ENCODE measurements around the gene FUT8.

The FUT8 gene

GRCh38 chr14:65439117-65439516, 26.6 kb downstream of the FUT8 start:
- H3K4me3 ChIP-seq (ENCODE audit: control insufficient read depth, low read depth, low read length): no peak overlapping the region
- no peak for DNase-seq (ENCODE audit: low read depth)
- no peak for TF ChIP-seq CTCF (IDR thresholded peaks at IDR 0.05; ENCODE audit: control insufficient read depth, insufficient read depth, low read depth, low read length, missing control alignments)

- no peak overlapping the region for H3K4me3 ChIP-seq (ENCODE audit: control insufficient read depth, low read depth, low read length)
- no peak for DNase-seq (ENCODE audit: low read depth)
- TF ChIP-seq CTCF (IDR thresholded peaks at IDR 0.05; ENCODE audit: control insufficient read depth, insufficient read depth, low read depth, low read length, missing control alignments): no peak
Observed at GRCh38 chr14:65440230-65440629, 27.7 kb downstream of the FUT8 start.

GRCh38 chr14:65444230-65444629, 31.7 kb downstream of the FUT8 start:
- TF ChIP-seq CTCF (IDR thresholded peaks at IDR 0.05; ENCODE audit: control insufficient read depth, insufficient read depth, low read depth, low read length, missing control alignments): no peak
- H3K4me3 ChIP-seq (ENCODE audit: control insufficient read depth, low read depth, low read length): no peak overlapping the region
- no peak for DNase-seq (ENCODE audit: low read depth)

- no peak for TF ChIP-seq CTCF (IDR thresholded peaks at IDR 0.05; ENCODE audit: control insufficient read depth, insufficient read depth, low read depth, low read length, missing control alignments)
- H3K4me3 ChIP-seq (ENCODE audit: control insufficient read depth, low read depth, low read length): no peak overlapping the region
- DNase-seq (ENCODE audit: low read depth): no peak
Observed at GRCh38 chr14:65446159-65446558, 33.6 kb downstream of the FUT8 start.

- no peak overlapping the region for H3K4me3 ChIP-seq (ENCODE audit: control insufficient read depth, low read depth, low read length)
- TF ChIP-seq CTCF (IDR thresholded peaks at IDR 0.05; ENCODE audit: control insufficient read depth, insufficient read depth, low read depth, low read length, missing control alignments): no peak
- no peak for DNase-seq (ENCODE audit: low read depth)
Observed at GRCh38 chr14:65449647-65450046, 37.1 kb downstream of the FUT8 start.

- H3K4me3 ChIP-seq (ENCODE audit: control insufficient read depth, low read depth, low read length): no peak overlapping the region
- no peak for DNase-seq (ENCODE audit: low read depth)
- no peak for TF ChIP-seq CTCF (IDR thresholded peaks at IDR 0.05; ENCODE audit: control insufficient read depth, insufficient read depth, low read depth, low read length, missing control alignments)
Observed at GRCh38 chr14:65453807-65454480, 41.4 kb downstream of the FUT8 start.
